ENCODE results near the gene GRK2. TPM values are rescaled to one million over a fixed set of nuclear protein-coding genes. Genes with fewer than 3 reads are reported as not detected.
A peak's percentile ranks its signal among the peaks of the same experiment; 100 is the strongest.

GRK2 gene
- total and polyA plus RNA-seq, 2 of the 8 experiments (the other 6 are each of a cell fraction or from before 2014, with no cell fraction given), result 47.3 to 49.7 TPM

DNA sequence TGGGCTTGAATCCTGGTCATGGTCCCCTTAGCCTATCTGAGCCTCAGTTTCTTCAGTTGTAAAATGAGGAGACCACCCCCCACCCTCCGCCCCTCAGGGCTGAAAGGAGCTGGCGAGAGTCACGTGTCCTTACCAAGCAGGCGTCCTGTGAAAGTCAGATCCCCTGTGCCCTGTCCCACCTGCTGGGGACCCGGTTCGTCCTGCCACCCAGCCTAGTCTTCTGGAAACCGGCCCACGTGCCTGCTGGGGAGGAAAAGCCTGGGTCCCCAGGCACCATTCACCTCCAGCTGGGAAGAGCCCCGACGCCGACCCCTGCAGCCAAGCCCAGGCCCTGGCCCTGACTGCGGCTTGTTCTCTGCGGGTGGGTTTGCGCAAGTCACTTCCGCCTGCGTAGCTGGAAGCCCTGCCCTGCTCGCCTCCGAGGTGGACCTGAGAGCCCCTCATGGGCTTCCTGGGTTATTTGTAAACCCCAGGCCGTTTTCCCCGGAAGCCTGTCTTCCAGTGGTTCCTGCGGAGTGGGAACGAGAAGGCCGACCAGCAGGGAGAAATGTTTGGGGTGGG lies 36.4 kb downstream of the GRK2 start:
- Histone ChIP-seq H3K9ac (replicated peaks in 1 of 4; ENCODE audit: extremely low read depth in 1 of 4, low read depth in 3 of 4, low read length in 3 of 4) (peak overlapping the region in 2 of 4 experiments; percentile 26 to 41; a peak in 4 of 7 replicates), H3K27ac (ENCODE audit: low read depth, low read length) (no peak overlapping the region), H4K8ac (ENCODE audit: extremely low read depth, insufficient read depth, low read length) (peak overlapping the region; percentile 4; the same call in 1 of the 2 replicates), H3K27me3 (replicated peaks in 1 of 4; ENCODE audit: control insufficient read depth in 3 of 4, extremely low read depth in 1 of 4, insufficient read depth in 3 of 4, low read length in 3 of 4) (peaks cover 0 to 11% (median 7%) of the 10 kb centered on the region in 4 experiments; a peak in 5 of 7 replicates), H3K4ac (replicated peaks; ENCODE audit: insufficient read length, low read depth, low read length) (peak overlapping the region; percentile 74), H3K23me2 (ENCODE audit: low read depth, low read length) (peaks cover 19% of the 10 kb centered on the region; the same call in 1 of the 2 replicates), H3K9me3 (ENCODE audit: insufficient read depth in 2 of 2, low read depth in 1 of 2, low read length in 1 of 2) (no peaks in the 10 kb centered on the region), H3K79me2 (ENCODE audit: control insufficient read depth in 1 of 2, insufficient read depth in 2 of 2, low read length in 2 of 2) (no peaks in the 10 kb centered on the region), H3K56ac (replicated peaks; ENCODE audit: insufficient read length, low read depth, low read length) (peak overlapping the region; percentile 56), H2BK15ac (ENCODE audit: low read length) (peak overlapping the region; percentile 61; the same call in 1 of the 2 replicates), H2BK120ac (replicated peaks; ENCODE audit: low read depth, low read length) (no peak overlapping the region), H2BK12ac (ENCODE audit: low read depth, low read length) (no peak overlapping the region), H3K4me2 (ENCODE audit: insufficient read depth in 1 of 2, low read depth in 2 of 2, low read length in 2 of 2) (peak overlapping the region; percentile 81 to 85), H3K18ac (ENCODE audit: extremely low read depth, low read length) (peak overlapping the region; percentile 90), H3K23ac (ENCODE audit: insufficient read length) (no peak overlapping the region), H2AFZ (ENCODE audit: low read length) (no peak overlapping the region), H4K91ac (replicated peaks; ENCODE audit: insufficient read length, low read length) (peak overlapping the region; percentile 76), H4K5ac (ENCODE audit: insufficient read length, low read depth, low read length) (peak overlapping the region; percentile 59), H3K79me1 (ENCODE audit: low read depth, low read length) (no peaks in the 10 kb centered on the region; the same call in 1 of the 2 replicates), H2BK5ac (ENCODE audit: low read depth, low read length) (peak overlapping the region; percentile 85; the same call in 1 of the 2 replicates), H3K4me3 (ENCODE audit: extremely low read depth in 1 of 4, insufficient read depth in 2 of 4, low read depth in 3 of 4, low read length in 4 of 4) (peak overlapping the region; percentile 67 to 94 (median 74)), H2AK5ac (ENCODE audit: low read depth, low read length) (no peak overlapping the region), H2BK20ac (ENCODE audit: low read length) (no peak overlapping the region), H3K36me3 (ENCODE audit: control insufficient read depth in 2 of 4, insufficient read depth in 4 of 4, low read length in 3 of 4) (peaks cover 0 to 14% (median 6%) of the 10 kb centered on the region in 4 experiments; a peak in 3 of 8 replicates), H3K4me1 (replicated peaks in 1 of 4; ENCODE audit: control insufficient read depth in 3 of 4, insufficient read depth in 4 of 4, low read length in 3 of 4) (peaks cover 0 to 20% (median 16%) of the 10 kb centered on the region in 4 experiments; a peak in 5 of 7 replicates), H4K20me1 (replicated peaks in 1 of 2; ENCODE audit: control insufficient read depth in 1 of 2, insufficient read depth in 2 of 2, low read length in 2 of 2) (peaks cover 0 to 11% of the 10 kb centered on the region in 2 experiments), H3K14ac (ENCODE audit: insufficient read length) (no peak overlapping the region)
- ChIA-PET POLR2A (ENCODE audit: partially characterized antibody) (interaction anchor here (0.9 to 9.7 kb wide), 14 partner anchors 11 to 183 kb away, joined by 3 to 106 read pairs (median 4); partner anchors contain the start of genes ANKRD13D, CORO1B and PPP1CA), CTCF (ENCODE audit: partially characterized antibody) (interaction anchor here (0.6 to 4.8 kb wide), 14 partner anchors 9 to 83 kb away, joined by 3 to 33 read pairs (median 5); partner anchors contain the start of gene ANKRD13D)
- FAIRE-seq, result no peak
- peak in 1 of 2 experiments; percentile 84 for DNase-seq (ENCODE audit: low read depth in 1 of 2, low spot score in 2 of 2)
- WGBS, 2 experiments (ENCODE audit: extremely low coverage in 1 of 2, insufficient coverage in 1 of 2, insufficient read length in 1 of 2, insufficient replicate concordance in 2 of 2, low coverage in 1 of 2, low lambda C conversion rate in 2 of 2, missing lambda C conversion rate in 1 of 2), result 2% methylated on average over 22 of the region's 23 CpGs; no CpG with 5 or more reads in 1 of the 2 experiments
- TF ChIP-seq HDAC2 (IDR thresholded peaks at IDR 0.05; ENCODE audit: borderline replicate concordance in 1 of 2, low read depth in 2 of 2, low read length in 2 of 2), result no peak; a peak in 1 of 4 replicates
- TF ChIP-seq TAF1 (IDR thresholded peaks at IDR 0.05; ENCODE audit: low read depth, low read length), result no peak
- TF ChIP-seq, protein P1, sequence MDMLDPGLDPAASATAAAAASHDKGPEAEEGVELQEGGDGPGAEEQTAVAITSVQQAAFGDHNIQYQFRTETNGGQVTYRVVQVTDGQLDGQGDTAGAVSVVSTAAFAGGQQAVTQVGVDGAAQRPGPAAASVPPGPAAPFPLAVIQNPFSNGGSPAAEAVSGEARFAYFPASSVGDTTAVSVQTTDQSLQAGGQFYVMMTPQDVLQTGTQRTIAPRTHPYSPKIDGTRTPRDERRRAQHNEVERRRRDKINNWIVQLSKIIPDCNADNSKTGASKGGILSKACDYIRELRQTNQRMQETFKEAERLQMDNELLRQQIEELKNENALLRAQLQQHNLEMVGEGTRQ (IDR thresholded peaks at IDR 0.05; ENCODE audit: low read length), result peak; percentile 40; the same call in 1 of the 2 replicates
- TF ChIP-seq POLR2A (IDR thresholded peaks at IDR 0.05; ENCODE audit: control extremely low read depth in 1 of 2, low read depth in 2 of 2, low read length in 2 of 2), result peak in 1 of 2 experiments; percentile 42; a peak in 2 of 3 replicates
- peak; percentile 64 for TF ChIP-seq KDM4A (IDR thresholded peaks at IDR 0.05; ENCODE audit: low read depth, low read length, severe bottlenecking)
- TF ChIP-seq, protein P2, sequence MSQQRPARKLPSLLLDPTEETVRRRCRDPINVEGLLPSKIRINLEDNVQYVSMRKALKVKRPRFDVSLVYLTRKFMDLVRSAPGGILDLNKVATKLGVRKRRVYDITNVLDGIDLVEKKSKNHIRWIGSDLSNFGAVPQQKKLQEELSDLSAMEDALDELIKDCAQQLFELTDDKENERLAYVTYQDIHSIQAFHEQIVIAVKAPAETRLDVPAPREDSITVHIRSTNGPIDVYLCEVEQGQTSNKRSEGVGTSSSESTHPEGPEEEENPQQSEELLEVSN (IDR thresholded peaks at IDR 0.05), result peak; percentile 38; the same call in 1 of the 2 replicates
- TF ChIP-seq, protein P3, sequence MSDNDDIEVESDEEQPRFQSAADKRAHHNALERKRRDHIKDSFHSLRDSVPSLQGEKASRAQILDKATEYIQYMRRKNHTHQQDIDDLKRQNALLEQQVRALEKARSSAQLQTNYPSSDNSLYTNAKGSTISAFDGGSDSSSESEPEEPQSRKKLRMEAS (IDR thresholded peaks at IDR 0.05), result peak; percentile 59
- no peak for TF ChIP-seq JUND (IDR thresholded peaks at IDR 0.05; ENCODE audit: low read length)
- TF ChIP-seq NRF1 (IDR thresholded peaks at IDR 0.05; ENCODE audit: low read depth, low read length), result no peak

All from H1 (cell line).